SK-N-SH (cell line): ENCODE measurements around the gene EEFSEC.

ENCODE experiments used
- ELF1 ChIP-seq: IDR thresholded peaks from 2 replicates; pipeline ENCODE4 v1.4.0; 2012
- POLR2AphosphoS5 ChIP-seq: IDR thresholded peaks from 2 replicates; pipeline ENCODE4 v1.6.1; 2012; ENCODE audit warnings: low read depth, low read length
- SIN3A ChIP-seq: IDR thresholded peaks from 2 replicates; pipeline ENCODE4 v1.6.1; 2012; ENCODE audit warnings: low read depth, mild to moderate bottlenecking, low read length, moderate library complexity, borderline replicate concordance
- SMC3 ChIP-seq: IDR thresholded peaks from 2 replicates; pipeline ENCODE4 v1.6.1; 2012; ENCODE audit warnings: low read depth, low read length, improper control_type of control experiment
- TAF1 ChIP-seq: IDR thresholded peaks from 2 replicates; pipeline ENCODE4 v1.6.1; 2012; ENCODE audit warnings: low read depth, mild to moderate bottlenecking, low read length, moderate library complexity, borderline replicate concordance
- TEAD4 ChIP-seq: IDR thresholded peaks from 2 replicates; pipeline ENCODE4 v1.4.0; 2012; ENCODE audit warnings: mild to moderate bottlenecking, borderline replicate concordance; ENCODE audit not compliant: insufficient read depth
- USF1 ChIP-seq: IDR thresholded peaks from 2 replicates; pipeline ENCODE4 v1.4.0; 2012; ENCODE audit warnings: low read depth, borderline replicate concordance
- YY1 ChIP-seq: IDR thresholded peaks from 2 replicates; pipeline ENCODE4 v1.4.0; 2012; ENCODE audit warnings: low read depth, mild to moderate bottlenecking
- TF ChIP-seq, protein P1 (sequence below): IDR thresholded peaks from 2 replicates; pipeline ENCODE4 v1.4.0; 2012; ENCODE audit warnings: low read depth
- TF ChIP-seq, protein P2 (sequence below): fragments of 200-600 bp; sonication (generic); IDR thresholded peaks from 2 replicates; pipeline ENCODE4 v1.6.1; 2017; ENCODE audit warnings: antibody characterized with exemption, mild to moderate bottlenecking, moderate library complexity
- TF ChIP-seq, protein P3 (sequence below): IDR thresholded peaks from 2 replicates; pipeline ENCODE4 v1.4.0; 2012; ENCODE audit warnings: low read depth, borderline replicate concordance
- TF ChIP-seq, protein P4 (sequence below): IDR thresholded peaks from 2 replicates; pipeline ENCODE4; 2012

- TF ChIP-seq, protein P1, sequence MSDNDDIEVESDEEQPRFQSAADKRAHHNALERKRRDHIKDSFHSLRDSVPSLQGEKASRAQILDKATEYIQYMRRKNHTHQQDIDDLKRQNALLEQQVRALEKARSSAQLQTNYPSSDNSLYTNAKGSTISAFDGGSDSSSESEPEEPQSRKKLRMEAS: no peak
- TF ChIP-seq POLR2AphosphoS5 (no peak), TAF1 (no peak), SIN3A (no peak), YY1 (no peak), ELF1 (no peak), TEAD4 (no peak), SMC3 (no peak), USF1 (no peak)
- TF ChIP-seq, protein P2, sequence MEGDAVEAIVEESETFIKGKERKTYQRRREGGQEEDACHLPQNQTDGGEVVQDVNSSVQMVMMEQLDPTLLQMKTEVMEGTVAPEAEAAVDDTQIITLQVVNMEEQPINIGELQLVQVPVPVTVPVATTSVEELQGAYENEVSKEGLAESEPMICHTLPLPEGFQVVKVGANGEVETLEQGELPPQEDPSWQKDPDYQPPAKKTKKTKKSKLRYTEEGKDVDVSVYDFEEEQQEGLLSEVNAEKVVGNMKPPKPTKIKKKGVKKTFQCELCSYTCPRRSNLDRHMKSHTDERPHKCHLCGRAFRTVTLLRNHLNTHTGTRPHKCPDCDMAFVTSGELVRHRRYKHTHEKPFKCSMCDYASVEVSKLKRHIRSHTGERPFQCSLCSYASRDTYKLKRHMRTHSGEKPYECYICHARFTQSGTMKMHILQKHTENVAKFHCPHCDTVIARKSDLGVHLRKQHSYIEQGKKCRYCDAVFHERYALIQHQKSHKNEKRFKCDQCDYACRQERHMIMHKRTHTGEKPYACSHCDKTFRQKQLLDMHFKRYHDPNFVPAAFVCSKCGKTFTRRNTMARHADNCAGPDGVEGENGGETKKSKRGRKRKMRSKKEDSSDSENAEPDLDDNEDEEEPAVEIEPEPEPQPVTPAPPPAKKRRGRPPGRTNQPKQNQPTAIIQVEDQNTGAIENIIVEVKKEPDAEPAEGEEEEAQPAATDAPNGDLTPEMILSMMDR: no peak
- TF ChIP-seq, protein P3, sequence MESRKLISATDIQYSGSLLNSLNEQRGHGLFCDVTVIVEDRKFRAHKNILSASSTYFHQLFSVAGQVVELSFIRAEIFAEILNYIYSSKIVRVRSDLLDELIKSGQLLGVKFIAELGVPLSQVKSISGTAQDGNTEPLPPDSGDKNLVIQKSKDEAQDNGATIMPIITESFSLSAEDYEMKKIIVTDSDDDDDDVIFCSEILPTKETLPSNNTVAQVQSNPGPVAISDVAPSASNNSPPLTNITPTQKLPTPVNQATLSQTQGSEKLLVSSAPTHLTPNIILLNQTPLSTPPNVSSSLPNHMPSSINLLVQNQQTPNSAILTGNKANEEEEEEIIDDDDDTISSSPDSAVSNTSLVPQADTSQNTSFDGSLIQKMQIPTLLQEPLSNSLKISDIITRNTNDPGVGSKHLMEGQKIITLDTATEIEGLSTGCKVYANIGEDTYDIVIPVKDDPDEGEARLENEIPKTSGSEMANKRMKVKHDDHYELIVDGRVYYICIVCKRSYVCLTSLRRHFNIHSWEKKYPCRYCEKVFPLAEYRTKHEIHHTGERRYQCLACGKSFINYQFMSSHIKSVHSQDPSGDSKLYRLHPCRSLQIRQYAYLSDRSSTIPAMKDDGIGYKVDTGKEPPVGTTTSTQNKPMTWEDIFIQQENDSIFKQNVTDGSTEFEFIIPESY: no peak
- TF ChIP-seq, protein P4, sequence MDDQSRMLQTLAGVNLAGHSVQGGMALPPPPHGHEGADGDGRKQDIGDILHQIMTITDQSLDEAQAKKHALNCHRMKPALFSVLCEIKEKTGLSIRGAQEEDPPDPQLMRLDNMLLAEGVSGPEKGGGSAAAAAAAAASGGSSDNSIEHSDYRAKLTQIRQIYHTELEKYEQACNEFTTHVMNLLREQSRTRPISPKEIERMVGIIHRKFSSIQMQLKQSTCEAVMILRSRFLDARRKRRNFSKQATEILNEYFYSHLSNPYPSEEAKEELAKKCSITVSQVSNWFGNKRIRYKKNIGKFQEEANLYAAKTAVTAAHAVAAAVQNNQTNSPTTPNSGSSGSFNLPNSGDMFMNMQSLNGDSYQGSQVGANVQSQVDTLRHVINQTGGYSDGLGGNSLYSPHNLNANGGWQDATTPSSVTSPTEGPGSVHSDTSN: no peak
Observed at GRCh38 chr3:128270559-128271492, 117.5 kb downstream of the EEFSEC start.
